ENCODE measurements around the gene GALP.
A peak's percentile ranks its signal among the peaks of the same experiment; 100 is the strongest.
"Not testable (repeated sequence)": the region's sequence is repeated elsewhere in the genome, so short reads cannot be mapped to it uniquely, and the experiment has no call there.

GALP gene

DNA sequence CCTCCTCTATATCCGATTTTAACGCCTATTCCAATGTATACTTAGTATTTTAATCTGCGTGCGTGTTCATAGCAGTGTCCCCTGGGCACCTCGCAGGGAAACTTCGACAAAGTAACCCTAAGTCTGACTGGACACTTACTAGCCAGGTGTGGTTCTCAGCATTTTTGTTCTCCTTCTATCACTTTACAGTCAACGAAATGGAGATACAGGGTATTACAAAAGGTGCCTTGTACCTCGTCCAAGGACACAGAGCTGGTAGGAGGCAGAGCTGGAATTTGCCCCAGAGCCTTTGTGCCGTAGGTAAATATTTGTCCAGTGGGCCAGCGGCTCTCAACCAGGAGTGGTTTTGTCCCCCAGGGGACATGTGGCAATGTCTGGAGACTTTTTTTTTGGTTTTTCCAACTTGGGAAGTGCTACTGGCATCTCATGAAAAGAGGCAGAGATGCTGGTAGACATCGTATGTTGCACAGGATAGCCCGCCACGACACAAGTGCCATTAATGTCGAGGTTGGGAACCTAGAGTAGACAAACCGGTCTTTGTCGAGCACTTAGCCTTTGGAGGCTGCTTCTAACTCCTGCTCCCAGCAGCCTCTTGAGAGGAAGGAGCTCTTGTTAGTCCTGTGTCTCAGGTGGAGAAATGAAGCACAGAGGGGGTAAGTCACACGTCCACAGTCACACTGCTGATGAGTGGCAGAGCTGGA is 33.6 kb upstream of the GALP start:
- H3K4me3 Mint-ChIP-seq: peak overlapping the region; percentile 74
- H3K4me1 Mint-ChIP-seq (ENCODE audit: low read depth): peaks cover 39% of the 10 kb centered on the region
- H3K36me3 Mint-ChIP-seq (ENCODE audit: low read depth): peaks cover 19% of the 10 kb centered on the region
- no peaks in the 10 kb centered on the region for H3K9me3 Mint-ChIP-seq
- no peaks in the 10 kb centered on the region for H3K27me3 Mint-ChIP-seq
- H3K27ac Mint-ChIP-seq: peak overlapping the region; percentile 61
- DNase-seq: no peak

DNA sequence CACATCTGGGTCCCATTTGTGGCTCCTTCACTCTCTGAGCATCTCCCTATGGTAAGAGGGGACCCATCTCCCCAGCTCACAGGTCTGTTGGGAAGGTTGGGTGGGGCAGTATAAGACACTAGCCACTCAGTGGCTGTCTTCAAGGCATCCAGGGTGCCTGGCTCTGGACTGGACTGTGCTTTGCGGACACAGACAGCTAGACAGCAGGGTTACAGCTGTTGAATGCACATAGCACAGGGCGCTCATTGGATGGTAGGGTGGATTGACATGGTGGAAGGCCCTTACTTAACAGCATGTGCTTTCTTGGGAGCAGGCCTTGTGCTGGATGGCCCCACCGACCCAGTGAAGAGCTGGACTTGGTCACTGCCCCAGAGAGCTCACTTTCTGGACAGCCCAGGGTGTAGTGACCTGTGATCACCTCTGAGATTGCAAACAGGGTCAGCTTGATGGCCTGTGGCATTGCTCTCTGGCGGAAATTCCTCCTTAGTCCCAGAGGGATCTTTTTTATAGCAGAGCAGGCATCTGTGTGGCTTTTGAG is 32.8 kb upstream of the GALP start:
- Mint-ChIP-seq H3K4me3 (peak overlapping the region; percentile 20), H3K9me3 (no peaks in the 10 kb centered on the region), H3K36me3 (ENCODE audit: low read depth) (peaks cover 26% of the 10 kb centered on the region), H3K27ac (peak overlapping the region; percentile 61), H3K4me1 (ENCODE audit: low read depth) (peaks cover 39% of the 10 kb centered on the region), H3K27me3 (no peaks in the 10 kb centered on the region)
- no peak for DNase-seq

DNA sequence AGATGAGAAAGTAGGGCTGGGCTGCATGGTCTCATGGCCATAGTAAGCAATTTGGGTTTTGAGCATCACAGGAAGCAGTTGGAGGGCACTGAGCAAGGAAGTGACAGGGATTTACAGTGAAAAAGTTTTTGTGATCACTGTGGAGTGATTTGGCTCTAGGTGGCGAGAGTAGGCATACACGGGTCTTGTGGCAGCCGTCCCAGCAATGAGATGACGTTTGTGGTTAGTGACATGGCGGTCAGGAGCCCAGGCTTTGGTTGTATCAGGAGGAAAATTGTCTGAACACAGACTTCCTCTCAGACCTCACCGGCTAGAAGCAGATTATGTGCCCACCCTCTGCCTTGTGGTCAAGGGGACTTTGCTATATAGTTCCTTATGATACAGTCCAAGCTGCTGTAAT is 31.4 kb upstream of the GALP start:
- no peak for DNase-seq
- Mint-ChIP-seq H3K27ac (peak overlapping the region; percentile 69), H3K36me3 (ENCODE audit: low read depth) (peaks cover 35% of the 10 kb centered on the region), H3K4me1 (ENCODE audit: low read depth) (peaks cover 36% of the 10 kb centered on the region), H3K27me3 (no peaks in the 10 kb centered on the region), H3K9me3 (no peaks in the 10 kb centered on the region), H3K4me3 (no peak overlapping the region)

DNA sequence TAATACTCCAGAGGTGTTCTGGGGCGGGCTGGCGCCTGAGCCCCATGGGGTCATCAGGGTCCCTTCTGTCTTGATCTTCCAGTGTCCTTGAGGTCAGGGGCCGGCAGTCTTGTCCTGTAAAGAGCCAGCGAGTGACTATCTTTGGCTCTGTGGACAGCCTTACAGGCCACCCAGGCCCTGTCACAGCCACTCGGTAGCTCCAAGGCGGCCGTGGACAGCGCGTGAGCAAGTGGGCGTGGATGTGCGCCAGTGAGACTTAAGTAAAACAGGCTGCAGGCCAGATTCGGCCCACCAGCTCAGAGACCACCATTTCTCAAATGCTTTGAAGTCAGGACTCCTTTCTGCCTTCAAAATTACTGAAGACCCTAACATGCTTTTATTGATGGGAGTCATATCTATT is 31.0 kb upstream of the GALP start:
- peaks cover 39% of the 10 kb centered on the region for H3K36me3 Mint-ChIP-seq (ENCODE audit: low read depth)
- peaks cover 36% of the 10 kb centered on the region for H3K4me1 Mint-ChIP-seq (ENCODE audit: low read depth)
- DNase-seq: no peak
- no peak overlapping the region for H3K27ac Mint-ChIP-seq
- no peaks in the 10 kb centered on the region for H3K27me3 Mint-ChIP-seq
- H3K9me3 Mint-ChIP-seq: no peaks in the 10 kb centered on the region
- no peak overlapping the region for H3K4me3 Mint-ChIP-seq

DNA sequence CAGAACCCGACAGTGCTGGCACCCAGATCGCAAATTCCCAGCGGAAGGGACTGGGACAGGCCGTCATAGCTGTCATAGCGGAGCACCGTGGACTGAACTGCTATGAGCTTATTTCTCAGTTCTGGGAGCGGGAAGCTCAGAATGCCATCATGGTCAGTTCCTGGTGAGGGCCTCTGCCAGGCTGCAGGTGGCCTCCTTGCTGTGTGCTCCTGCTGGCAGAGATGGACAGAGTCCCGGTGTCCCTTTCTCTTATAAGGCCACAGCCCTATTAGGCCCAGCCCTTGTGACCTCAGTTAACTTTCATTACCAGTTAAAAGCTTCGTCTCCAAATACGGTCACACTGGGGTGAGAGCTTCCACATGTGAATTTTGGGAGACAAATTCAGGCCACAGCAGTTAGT is 30.1 kb upstream of the GALP start:
- Mint-ChIP-seq H3K9me3 (no peaks in the 10 kb centered on the region), H3K4me3 (no peak overlapping the region)

DNA sequence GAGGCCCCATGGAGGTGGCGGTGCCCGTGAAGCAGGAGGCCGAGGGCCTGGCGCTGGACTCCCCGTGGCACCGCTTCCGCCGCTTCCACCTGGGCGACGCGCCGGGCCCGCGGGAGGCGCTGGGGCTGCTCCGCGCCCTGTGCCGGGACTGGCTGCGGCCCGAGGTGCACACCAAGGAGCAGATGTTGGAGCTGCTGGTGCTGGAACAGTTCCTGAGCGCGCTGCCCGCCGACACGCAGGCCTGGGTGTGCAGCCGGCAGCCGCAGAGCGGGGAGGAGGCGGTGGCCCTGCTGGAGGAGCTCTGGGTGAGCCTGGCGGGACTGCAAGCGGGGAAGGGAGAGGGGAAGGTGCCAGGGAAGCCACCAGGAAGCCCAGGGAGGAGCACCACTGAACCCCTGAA is 28.9 kb upstream of the GALP start:
- H3K4me3 Mint-ChIP-seq: no peak overlapping the region
- H3K27ac Mint-ChIP-seq: no peak overlapping the region
- peaks cover 24% of the 10 kb centered on the region for H3K4me1 Mint-ChIP-seq (ENCODE audit: low read depth)
- peaks cover 42% of the 10 kb centered on the region for H3K36me3 Mint-ChIP-seq (ENCODE audit: low read depth)
- no peak for DNase-seq
- H3K27me3 Mint-ChIP-seq: no peaks in the 10 kb centered on the region
- no peaks in the 10 kb centered on the region for H3K9me3 Mint-ChIP-seq

More for the DNA sequence above, 30.1 kb upstream of the GALP start:
- no peak for DNase-seq
- peaks cover 42% of the 10 kb centered on the region for H3K36me3 Mint-ChIP-seq (ENCODE audit: low read depth)
- H3K27ac Mint-ChIP-seq: no peak overlapping the region
- peaks cover 28% of the 10 kb centered on the region for H3K4me1 Mint-ChIP-seq (ENCODE audit: low read depth)
- H3K27me3 Mint-ChIP-seq: no peaks in the 10 kb centered on the region

DNA sequence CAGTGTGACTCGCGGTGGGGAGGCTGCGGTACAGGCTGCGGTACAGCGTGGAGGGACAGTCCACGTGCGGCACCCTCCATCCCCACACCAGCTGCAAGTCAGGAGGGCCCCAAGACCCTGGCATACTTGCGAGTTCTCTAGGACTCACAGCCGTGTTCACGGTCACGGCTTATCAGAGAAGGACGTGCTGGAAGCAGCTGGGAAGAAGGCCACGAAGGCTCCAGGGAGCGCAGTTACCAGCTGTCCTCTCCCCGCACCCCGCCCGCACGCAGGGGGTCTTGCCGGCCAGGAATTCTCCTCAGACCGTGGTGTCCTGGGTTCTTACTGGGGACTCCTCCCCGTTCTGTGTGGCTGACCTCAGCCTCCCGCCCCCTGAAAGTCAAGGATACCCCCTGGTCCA is 28.5 kb upstream of the GALP start:
- H3K27me3 Mint-ChIP-seq: no peaks in the 10 kb centered on the region
- no peaks in the 10 kb centered on the region for H3K9me3 Mint-ChIP-seq
- H3K4me1 Mint-ChIP-seq (ENCODE audit: low read depth): peaks cover 22% of the 10 kb centered on the region
- peaks cover 44% of the 10 kb centered on the region for H3K36me3 Mint-ChIP-seq (ENCODE audit: low read depth)
- H3K4me3 Mint-ChIP-seq: no peak overlapping the region
- H3K27ac Mint-ChIP-seq: no peak overlapping the region
- no peak for DNase-seq

DNA sequence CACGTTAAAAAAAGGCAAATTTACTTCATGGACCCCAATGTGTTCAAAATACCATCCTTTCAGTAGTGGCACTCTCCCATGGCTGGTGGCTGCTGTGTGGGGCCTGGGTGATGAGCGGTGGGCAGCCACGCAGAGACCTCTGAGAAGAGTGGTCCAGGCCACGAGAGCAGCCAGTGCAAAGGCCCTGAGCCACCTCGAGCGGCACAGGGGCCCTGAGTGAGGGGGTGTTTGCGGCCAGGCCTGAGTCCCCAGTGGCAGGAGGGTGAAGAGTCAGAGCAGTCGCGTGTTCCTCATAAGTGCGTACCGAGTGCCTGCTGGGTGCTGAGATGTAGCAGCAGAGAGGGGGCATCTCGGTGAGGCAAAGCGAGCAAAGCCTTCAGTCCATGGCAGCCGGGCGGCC is 27.7 kb upstream of the GALP start:
- no peaks in the 10 kb centered on the region for H3K9me3 Mint-ChIP-seq
- peaks cover 43% of the 10 kb centered on the region for H3K36me3 Mint-ChIP-seq (ENCODE audit: low read depth)
- H3K4me1 Mint-ChIP-seq (ENCODE audit: low read depth): peaks cover 21% of the 10 kb centered on the region
- no peak for DNase-seq
- no peak overlapping the region for H3K27ac Mint-ChIP-seq
- no peak overlapping the region for H3K4me3 Mint-ChIP-seq
- H3K27me3 Mint-ChIP-seq: no peaks in the 10 kb centered on the region

DNA sequence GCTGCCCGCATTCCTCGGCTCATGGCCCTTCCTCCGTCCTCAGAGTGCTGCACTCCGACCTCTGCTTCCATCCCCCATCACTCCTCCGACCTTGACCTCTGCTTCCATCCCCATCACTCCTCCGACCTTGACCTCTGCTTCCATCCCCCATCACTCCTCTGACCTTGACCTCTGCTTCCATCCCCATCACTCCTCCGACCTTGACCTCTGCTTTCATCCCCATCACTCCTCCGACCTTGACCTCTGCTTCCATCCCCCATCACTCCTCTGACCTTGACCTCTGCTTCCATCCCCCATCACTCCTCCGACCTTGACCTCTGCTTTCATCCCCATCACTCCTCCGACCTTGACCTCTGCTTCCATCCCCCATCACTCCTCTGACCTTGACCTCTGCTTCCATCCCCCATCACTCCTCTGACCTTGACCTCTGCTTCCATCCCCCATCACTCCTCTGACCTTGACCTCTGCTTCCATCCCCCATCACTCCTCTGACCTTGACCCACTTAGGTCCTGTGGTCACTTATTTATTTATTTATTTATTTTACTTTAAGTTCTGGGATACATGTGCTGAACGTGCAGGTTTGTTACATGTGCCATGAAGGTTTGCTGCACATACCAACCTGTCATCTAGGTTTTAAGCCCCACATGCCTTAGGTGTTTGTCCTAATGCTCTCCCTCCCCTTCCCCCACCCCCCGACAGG is 26.7 kb upstream of the GALP start:
- H3K9me3 Mint-ChIP-seq, H3K27ac Mint-ChIP-seq, H3K27me3 Mint-ChIP-seq, H3K4me3 Mint-ChIP-seq, DNase-seq: not testable (repeated sequence)
- peaks cover 45% of the 10 kb centered on the region for H3K36me3 Mint-ChIP-seq (ENCODE audit: low read depth)
- H3K4me1 Mint-ChIP-seq (ENCODE audit: low read depth): peaks cover 21% of the 10 kb centered on the region

DNA sequence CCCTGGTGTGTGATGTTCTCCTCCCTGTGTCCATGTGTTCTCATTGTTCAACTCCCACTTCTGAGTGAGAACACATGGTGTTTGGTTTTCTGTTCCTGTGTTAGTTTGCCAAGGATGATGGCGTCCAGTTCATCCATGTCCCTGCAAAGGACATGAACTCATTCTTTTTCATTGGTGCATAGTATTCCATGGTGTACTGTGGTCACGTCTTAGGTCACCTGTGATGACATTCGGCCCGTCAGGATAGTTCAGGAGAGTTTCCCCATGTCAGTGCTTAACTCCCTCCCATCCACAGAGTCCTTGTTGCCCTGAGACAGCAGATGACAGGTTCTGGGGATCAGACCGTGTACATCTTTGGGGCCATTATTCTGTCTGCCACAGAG is 26.2 kb upstream of the GALP start:
- Mint-ChIP-seq H3K36me3 (ENCODE audit: low read depth) (peaks cover 49% of the 10 kb centered on the region), H3K9me3 (no peaks in the 10 kb centered on the region), H3K27ac (no peak overlapping the region), H3K4me1 (ENCODE audit: low read depth) (peaks cover 18% of the 10 kb centered on the region), H3K27me3 (no peaks in the 10 kb centered on the region), H3K4me3 (no peak overlapping the region)
- DNase-seq: no peak

DNA sequence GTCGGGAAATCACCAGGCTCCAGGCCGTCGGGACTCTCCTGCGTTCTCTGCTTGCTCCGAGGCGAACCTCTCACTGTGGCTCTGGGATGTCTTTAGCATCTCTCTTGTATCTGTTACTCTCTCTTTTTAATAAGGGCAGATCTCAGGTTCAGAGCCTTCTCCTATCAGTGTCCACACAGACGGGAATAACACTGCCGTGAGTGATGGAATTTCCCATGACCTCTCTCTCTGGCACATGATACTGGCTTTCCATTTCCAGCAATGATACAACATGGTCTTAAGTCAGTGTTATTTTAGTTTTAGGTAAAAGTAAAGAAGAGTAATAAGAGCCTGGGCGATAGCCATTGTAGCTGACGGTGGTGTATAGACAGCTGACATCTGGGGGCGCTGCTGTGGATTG is 25.4 kb upstream of the GALP start:
- no peak overlapping the region for H3K4me3 Mint-ChIP-seq
- H3K36me3 Mint-ChIP-seq (ENCODE audit: low read depth): peaks cover 55% of the 10 kb centered on the region
- no peaks in the 10 kb centered on the region for H3K27me3 Mint-ChIP-seq
- H3K27ac Mint-ChIP-seq: no peak overlapping the region
- no peaks in the 10 kb centered on the region for H3K9me3 Mint-ChIP-seq
- no peak for DNase-seq
- peaks cover 18% of the 10 kb centered on the region for H3K4me1 Mint-ChIP-seq (ENCODE audit: low read depth)

DNA sequence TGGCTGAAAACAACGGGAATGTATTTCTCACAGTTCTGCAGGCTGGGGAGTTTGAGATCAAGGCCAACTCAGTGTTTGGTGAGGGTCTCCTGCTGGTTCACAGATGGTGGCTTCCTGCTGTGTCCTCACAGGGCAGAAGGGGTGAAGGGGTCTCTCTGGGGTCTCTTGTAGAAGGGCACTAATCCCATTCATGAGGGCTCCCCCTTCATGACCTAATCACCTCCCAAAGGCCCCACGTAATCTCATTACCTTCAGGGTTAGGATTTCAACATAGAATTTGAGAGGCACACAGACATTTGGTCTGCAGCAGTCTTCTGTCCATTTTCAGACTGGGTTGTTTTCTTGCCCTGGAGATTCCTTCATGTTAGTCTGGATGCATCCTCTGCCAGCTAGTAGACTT is 23.2 kb upstream of the GALP start:
- Mint-ChIP-seq H3K4me3 (no peak overlapping the region), H3K9me3 (no peaks in the 10 kb centered on the region), H3K4me1 (ENCODE audit: low read depth) (peaks cover 18% of the 10 kb centered on the region), H3K36me3 (ENCODE audit: low read depth) (peaks cover 65% of the 10 kb centered on the region), H3K27me3 (no peaks in the 10 kb centered on the region), H3K27ac (peak overlapping the region; percentile 34)
- DNase-seq: no peak

DNA sequence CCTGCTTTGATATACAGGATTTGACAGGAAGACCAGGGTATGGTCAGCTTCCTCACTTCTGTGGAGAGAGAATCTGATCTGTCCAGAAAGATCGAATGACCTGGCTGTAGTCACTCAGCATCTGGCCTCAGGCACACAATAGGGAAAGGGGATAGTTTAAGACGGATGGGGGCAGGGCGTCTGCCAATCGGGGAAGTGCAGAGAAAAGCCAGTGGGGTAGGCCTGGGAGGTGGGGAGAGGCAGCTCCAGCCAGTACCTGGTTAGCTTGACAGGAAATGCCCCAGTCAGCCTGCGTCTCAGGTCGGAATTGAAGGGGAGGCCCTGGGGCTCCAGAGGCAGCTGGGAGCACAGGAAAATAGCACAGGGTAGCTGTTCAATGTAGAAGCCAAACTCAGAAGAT is 22.3 kb upstream of the GALP start:
- no peaks in the 10 kb centered on the region for H3K9me3 Mint-ChIP-seq
- H3K27ac Mint-ChIP-seq: peak overlapping the region; percentile 34
- no peaks in the 10 kb centered on the region for H3K27me3 Mint-ChIP-seq
- H3K36me3 Mint-ChIP-seq (ENCODE audit: low read depth): peaks cover 65% of the 10 kb centered on the region
- no peak overlapping the region for H3K4me3 Mint-ChIP-seq
- DNase-seq: no peak
- H3K4me1 Mint-ChIP-seq (ENCODE audit: low read depth): peaks cover 18% of the 10 kb centered on the region

DNA sequence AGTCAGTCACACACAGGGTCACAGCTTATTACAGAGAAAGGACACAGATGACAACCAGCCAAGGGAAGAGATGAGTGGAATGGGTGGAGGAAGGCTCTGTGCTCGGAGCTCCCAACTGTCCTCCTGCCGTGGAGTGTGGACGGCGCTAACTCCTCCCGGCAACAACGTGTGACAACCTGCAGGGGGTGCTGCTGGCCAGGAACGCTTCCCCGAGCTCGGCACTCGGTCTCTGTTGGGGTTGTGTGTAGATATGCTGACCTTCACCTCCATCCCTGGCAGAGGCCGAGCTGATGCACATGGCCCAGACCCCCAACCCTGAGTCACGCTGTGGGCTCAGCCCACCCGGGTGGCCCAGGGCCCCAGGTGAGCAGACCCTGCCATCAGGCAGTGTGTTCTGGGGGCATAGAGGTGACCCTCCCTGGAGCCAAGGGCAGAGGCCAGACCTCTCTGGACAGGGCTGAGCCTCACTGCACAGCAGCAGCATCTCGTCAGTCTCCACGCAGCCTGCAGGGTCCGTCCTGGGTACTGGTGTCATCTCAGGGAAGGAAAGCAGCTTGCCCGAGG is 20.6 kb upstream of the GALP start:
- H3K27ac Mint-ChIP-seq: no peak overlapping the region
- H3K36me3 Mint-ChIP-seq (ENCODE audit: low read depth): peaks cover 66% of the 10 kb centered on the region
- no peak for DNase-seq
- no peaks in the 10 kb centered on the region for H3K9me3 Mint-ChIP-seq
- peaks cover 17% of the 10 kb centered on the region for H3K4me1 Mint-ChIP-seq (ENCODE audit: low read depth)
- H3K4me3 Mint-ChIP-seq: no peak overlapping the region
- H3K27me3 Mint-ChIP-seq: no peaks in the 10 kb centered on the region

DNA sequence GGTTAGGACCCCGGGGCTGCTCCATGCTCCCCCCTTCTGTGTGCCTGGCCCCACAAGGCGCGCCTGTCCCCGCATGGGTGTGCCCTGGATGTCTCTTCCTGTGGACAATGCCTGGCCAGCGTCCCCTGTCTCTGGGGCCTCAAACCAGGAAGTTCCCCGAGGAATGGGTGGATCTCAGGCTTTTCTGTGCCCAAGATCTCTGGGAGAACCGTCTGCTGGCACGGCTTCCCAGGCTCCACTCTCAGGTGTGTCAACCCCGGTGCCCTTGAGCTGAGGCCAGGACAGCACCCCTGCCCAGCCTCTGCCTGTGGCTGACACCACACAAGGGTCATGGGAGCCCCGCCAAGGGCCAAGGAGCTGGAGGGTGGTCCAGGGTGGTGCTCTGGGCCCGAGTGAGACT is 19.0 kb upstream of the GALP start:
- no peak for DNase-seq
- no peaks in the 10 kb centered on the region for H3K9me3 Mint-ChIP-seq
- H3K27me3 Mint-ChIP-seq: no peaks in the 10 kb centered on the region
- no peak overlapping the region for H3K27ac Mint-ChIP-seq
- peaks cover 17% of the 10 kb centered on the region for H3K4me1 Mint-ChIP-seq (ENCODE audit: low read depth)
- peaks cover 75% of the 10 kb centered on the region for H3K36me3 Mint-ChIP-seq (ENCODE audit: low read depth)
- H3K4me3 Mint-ChIP-seq: no peak overlapping the region

All from activated T-cell treated with anti-CD3 and anti-CD28 coated beads, Interleukin-2, amount 50 U/mL, for 24 hours (primary cell).